Suprapubic skin (tissue), 3 donors: ENCODE measurements around the gene TEKT3.

Experiments used
- POLR2A ChIP-seq, 2 donors: fragments of 450-650 bp; IDR thresholded peaks; one replicate each; pipeline ENCODE4 v1.6.1; 2017; ENCODE audit warnings: antibody characterized with exemption in 2 of 2, mild to moderate bottlenecking in 2 of 2, moderate library complexity in 2 of 2
- TF ChIP-seq, protein P1 (sequence below), 2 donors: fragments of 200-600 bp in 1 of 2; fragments of 450-650 bp in 1 of 2; sonication (generic) in 1 of 2; IDR thresholded peaks; one replicate each; pipeline ENCODE4 v1.5.1; 2016 to 2019; ENCODE audit warnings: antibody characterized with exemption in 2 of 2, mild to moderate bottlenecking in 1 of 2, moderate library complexity in 1 of 2

DNA sequence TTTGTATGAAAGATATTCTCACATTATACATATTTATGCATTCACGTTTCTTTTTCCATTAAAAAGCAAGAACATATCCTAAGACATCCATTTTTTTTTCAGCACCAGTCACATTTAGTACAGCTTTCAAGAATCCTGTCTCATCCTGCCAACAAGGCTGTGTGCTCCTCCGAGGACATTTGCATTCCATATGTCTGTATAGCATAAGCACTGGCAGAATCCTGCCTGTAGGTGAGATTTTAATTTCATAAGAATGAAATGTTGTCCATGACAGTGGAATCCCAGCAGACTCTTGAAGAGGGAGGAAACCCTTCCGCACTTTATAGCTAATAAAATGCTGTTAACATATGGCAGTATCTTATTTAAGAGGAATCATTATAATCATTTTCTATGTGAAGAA is 73.4 kb downstream of the TEKT3 start:
- no peak for TF ChIP-seq POLR2A (IDR thresholded peaks at IDR 0.05)
- TF ChIP-seq, protein P1, sequence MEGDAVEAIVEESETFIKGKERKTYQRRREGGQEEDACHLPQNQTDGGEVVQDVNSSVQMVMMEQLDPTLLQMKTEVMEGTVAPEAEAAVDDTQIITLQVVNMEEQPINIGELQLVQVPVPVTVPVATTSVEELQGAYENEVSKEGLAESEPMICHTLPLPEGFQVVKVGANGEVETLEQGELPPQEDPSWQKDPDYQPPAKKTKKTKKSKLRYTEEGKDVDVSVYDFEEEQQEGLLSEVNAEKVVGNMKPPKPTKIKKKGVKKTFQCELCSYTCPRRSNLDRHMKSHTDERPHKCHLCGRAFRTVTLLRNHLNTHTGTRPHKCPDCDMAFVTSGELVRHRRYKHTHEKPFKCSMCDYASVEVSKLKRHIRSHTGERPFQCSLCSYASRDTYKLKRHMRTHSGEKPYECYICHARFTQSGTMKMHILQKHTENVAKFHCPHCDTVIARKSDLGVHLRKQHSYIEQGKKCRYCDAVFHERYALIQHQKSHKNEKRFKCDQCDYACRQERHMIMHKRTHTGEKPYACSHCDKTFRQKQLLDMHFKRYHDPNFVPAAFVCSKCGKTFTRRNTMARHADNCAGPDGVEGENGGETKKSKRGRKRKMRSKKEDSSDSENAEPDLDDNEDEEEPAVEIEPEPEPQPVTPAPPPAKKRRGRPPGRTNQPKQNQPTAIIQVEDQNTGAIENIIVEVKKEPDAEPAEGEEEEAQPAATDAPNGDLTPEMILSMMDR (IDR thresholded peaks at IDR 0.05) = no peak
